ENCODE results near the gene LARP4B. TPM values are rescaled to one million over a fixed set of nuclear protein-coding genes. Genes with fewer than 3 reads are reported as not detected.

Gene LARP4B
- total RNA-seq = 10 to 100 TPM; 45.3 to 53.9 TPM
- long read RNA-seq, full-length matches to known transcripts = 3 of 18 reads
- long read RNA-seq, partial matches to known transcripts = 4 of 18 reads
- long read RNA-seq, other reads (novel, unspliced or antisense) = 11 of 18 reads

GRCh38 chr10:931326-932318 lies at the start of gene LARP4B:
Gene LARP4B (minus strand): TSS chr10:931705. CDS start chr10:885721, 45,984 bp downstream.
- intact Hi-C loops (cut with DNase I) = no loop called here
- DNase-seq (peak; percentile 98), ATAC-seq (peak; percentile 99 to 100)

- intact Hi-C loops (cut with DNase I) = loop anchor here in 1 of 2 donors (5.0 kb wide), 1 partner anchor 43 kb away; no protein-coding TSS in a partner anchor
- no peak for DNase-seq
- ATAC-seq = no peak
These were observed 49.1 kb upstream of the LARP4B start for GRCh38 chr10:980468-981093.

DNA sequence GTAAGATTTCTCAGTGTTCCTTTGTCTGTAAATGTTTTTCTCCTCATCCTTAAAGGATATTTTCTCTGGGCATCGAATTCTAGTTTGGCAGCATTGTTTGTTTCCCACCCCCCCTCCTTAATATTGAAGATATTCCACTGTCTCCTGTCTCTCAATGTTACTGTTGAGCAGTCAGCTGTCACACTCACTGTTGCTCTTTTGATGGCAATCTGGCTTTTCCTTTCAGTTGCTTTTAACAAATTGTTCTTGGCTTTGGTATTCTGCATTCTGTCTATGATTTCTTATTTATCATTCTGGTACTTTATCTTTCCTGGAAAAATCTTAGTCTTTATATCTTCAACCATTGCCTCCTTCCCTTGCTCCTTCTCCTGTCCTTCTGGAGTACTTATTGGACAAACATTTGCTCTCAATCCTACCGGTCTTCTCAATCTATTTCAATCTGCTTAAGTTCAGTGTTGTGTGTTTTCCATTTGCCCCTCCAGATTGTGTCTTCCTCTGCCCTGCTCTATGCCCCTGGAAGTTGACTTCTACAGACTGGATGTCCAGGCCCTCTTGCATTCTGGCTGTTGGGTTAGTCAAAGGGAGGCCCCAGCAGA lies 47.4 kb upstream of the LARP4B start:
- intact Hi-C loops (cut with DNase I) = no loop called here
- DNase-seq (no peak), ATAC-seq (no peak)

GRCh38 chr10:976316-976715 lies 44.8 kb upstream of the LARP4B start:
- intact Hi-C loops (cut with DNase I) = no loop called here
- peak; percentile 1 for DNase-seq
- no peak for ATAC-seq

GRCh38 chr10:974785-975074 lies 43.2 kb upstream of the LARP4B start:
- DNase-seq (peak; percentile 4), ATAC-seq (no peak)
- intact Hi-C loops (cut with DNase I) = no loop called here

DNA sequence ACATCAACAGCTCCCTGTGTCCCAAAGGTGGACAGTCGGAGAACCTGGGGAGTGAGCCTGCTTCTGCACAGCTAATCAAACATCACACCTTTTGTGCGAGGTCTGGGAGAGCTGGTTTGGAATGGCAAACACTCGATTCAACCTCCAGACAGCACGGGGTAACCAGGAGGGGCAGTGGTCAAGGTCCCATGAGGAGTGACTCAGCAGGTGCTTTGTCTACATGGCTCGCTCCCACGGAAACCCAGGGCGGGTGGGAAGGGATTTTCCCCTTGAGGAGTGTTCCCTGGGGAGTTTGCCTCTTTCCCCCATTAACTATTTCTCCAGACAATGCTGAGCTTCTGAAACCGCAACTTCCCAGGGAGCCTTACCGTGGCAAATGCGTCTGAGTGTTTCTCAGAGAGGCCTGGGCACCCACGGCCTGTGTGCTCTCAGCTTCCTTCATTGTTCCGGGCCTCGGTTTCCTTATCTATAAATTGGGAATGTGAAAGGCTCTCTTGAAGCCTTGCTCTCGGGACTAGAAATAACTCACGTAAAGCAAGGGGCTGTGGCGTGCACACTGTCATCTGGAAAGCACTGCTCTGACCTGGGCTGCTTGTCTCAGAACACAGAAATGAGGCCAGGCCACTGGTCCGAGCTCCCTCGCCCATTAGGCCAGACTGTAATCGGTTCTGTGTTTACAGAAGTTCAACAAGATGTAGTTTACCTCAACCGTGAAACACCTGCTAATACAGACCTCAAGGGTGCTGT lies 42.7 kb upstream of the LARP4B start:
- ATAC-seq = no peak
- intact Hi-C loops (cut with DNase I) = no loop called here
- DNase-seq = peak; percentile 11

- intact Hi-C loops (cut with DNase I) = no loop called here
These were observed 41.3 kb upstream of the LARP4B start for GRCh38 chr10:972763-973162.

GRCh38 chr10:971613-972012 lies 40.1 kb upstream of the LARP4B start:
- intact Hi-C loops (cut with DNase I) = no loop called here
- DNase-seq = peak; percentile 4
- ATAC-seq = no peak

More at GRCh38 chr10:972763-973162, 41.3 kb upstream of the LARP4B start:
- ATAC-seq (no peak), DNase-seq (no peak)

DNA sequence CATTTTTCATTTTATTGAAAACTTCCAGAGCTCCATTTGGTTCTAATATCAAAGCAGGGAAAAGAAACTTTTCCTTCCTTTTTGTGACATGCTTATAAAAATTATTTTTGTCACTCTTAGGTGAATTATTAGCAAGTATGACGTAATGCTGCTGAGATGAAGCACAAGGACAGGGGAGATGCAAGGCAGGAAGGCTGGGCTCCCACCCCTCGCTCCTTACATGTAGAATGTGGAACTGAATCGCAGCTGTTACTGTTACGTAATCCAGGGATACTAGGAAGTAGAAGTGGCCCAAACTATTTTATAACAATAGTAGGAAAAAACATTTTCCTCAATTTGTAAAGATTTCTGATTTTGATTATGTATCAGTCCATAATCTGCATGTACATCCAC lies 39.6 kb upstream of the LARP4B start:
- ATAC-seq (peak; percentile 64 to 72), DNase-seq (peak; percentile 26)
- intact Hi-C loops (cut with DNase I) = no loop called here

DNA sequence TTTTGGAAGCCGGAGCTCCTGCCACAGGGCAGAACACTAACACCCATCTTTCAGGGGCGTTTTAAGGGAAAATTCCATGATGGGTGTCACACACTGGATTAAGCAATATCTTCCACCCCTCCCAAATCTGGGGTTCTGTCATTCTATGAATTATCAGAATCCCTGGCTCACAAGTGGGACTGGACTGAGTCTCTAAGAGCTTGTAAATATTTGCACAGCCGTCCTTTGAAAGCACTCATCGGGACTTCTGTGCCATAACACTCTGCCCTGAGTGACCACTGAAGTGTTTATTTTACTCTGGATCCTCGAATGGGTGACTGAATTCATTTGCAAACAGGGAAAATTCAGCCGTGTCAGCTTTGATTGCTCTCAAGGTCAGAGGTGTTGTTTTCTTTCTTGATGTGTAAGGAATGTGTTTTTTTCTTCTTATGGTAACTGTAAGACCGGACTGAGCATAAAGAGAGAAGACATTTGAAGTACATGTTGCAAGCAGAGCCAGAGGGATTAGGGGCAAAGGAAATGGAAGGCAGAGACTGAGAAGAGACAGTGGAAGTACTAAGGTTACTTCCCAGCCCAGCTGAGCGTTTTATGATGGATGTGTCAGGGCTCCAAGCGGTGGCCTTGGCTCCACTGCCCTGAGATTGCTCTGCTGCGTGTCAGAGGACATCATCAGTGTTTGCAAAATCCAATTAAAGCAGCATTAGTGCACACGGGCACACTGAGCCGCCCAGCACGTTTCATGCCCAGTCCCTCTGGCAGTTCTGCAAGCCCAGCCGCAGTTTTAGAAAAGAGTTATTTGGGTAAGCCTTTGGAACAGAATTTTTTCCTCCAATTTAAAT lies 39.0 kb upstream of the LARP4B start:
- peak; percentile 22 to 78 for ATAC-seq
- peak; percentile 19 for DNase-seq
- intact Hi-C loops (cut with DNase I) = no loop called here

DNA sequence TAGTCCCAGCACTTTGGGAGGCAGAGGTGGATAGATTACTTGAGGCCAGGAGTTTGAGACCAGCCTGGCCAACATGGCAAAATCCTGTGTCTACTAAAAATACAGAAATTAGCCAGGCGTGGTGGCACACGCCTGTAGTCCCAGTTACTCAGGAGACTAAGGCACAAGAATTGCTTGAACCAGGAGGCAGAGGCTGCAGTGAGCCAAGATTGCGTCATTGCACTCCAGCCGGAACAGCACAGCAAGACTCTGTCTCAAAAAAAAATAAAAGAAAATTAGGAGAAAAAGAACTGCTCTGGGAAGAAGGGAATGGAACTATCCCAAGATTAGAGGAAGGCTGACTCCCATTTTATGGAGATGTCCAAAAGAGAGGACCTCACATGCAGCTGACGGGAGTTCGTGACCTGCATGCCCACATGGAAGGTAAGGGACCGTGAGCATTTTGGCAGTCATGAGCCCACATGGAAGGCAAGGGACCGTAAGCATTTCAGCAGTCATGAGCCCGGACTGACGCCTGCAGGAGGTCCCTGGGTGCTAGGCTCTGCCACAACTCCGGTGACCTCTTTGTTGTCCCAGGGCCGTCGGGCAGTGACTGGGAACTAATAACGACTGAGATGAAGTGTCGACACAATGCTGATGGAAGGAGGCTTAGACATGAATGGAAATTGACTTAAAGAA lies 38.1 kb upstream of the LARP4B start:
- DNase-seq (peak; percentile 6), ATAC-seq (no peak)
- intact Hi-C loops (cut with DNase I) = no loop called here

DNA sequence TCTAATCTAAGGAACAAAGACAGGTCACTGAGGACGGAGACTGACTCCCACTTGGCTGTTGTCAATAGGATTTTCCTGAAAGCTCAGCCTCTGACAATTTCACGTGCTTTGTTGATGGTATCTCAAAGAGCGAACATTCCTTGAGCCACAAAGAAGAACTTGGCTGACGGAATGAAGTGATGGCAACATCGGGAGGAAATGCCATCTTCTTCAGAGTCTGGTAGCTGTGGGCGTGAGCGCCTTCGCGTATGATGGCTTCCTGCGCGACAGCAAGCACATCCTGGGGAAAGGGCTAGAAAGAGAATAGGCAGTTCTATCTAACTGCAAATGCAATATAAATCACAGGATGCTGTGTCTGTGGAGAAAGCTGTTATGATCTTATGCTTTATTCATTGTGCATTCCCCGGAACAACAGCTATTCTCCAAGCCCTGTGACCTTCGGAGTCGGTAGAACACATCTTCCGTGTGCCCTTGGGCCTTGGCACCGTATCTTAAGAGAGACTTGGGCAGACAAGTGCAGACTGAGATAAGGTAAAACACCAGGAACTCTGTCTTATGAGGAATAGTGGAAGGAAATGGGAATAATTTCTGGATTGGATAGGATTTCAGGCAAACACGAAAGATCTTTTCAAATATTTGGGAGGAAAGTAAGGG lies 37.2 kb upstream of the LARP4B start:
- ATAC-seq = no peak

DNA sequence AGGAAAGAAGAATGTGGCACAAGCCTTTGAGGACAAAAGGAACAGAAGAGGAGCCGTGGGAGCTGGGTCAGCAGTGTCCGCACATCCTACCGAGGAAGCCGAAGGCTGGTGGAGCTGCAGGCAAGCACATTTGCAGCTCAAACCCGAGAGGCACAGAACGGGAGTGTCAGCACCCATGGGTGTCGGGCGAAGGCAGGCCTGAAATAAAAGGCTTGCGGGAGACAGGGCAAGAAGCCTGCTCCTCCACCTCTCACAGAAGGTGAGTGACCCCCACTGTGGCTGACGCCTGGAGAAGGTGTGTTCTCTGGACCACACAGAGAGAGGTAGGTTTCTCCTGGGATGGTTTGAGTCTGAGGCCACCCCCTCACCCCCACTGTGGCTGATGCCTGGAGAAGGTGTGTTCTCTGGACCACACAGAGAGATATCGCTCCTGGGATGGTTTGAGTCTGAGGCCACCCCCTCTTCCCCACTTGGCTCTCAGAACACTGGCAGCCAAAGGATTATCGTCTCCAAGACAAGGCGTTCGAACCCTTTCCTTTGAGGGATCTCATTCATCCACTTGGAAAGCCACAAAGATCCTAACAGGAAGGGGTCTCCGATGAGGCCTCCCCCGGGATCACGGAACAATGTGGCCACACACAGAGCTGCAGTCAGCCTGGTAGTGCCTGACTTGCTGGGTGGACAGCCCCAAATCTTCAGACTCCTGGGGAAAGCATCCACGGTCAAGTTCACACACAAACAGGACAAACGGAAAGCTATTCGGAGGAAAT lies 35.1 kb upstream of the LARP4B start:
- ATAC-seq = no peak
- DNase-seq = no peak
- intact Hi-C loops (cut with DNase I) = no loop called here

More for the DNA sequence above, 37.2 kb upstream of the LARP4B start:
- intact Hi-C loops (cut with DNase I) = no loop called here
- peak; percentile 3 for DNase-seq

GRCh38 chr10:964988-965417 lies 33.5 kb upstream of the LARP4B start:
- intact Hi-C loops (cut with DNase I) = no loop called here
- DNase-seq = no peak
- ATAC-seq = no peak

DNA sequence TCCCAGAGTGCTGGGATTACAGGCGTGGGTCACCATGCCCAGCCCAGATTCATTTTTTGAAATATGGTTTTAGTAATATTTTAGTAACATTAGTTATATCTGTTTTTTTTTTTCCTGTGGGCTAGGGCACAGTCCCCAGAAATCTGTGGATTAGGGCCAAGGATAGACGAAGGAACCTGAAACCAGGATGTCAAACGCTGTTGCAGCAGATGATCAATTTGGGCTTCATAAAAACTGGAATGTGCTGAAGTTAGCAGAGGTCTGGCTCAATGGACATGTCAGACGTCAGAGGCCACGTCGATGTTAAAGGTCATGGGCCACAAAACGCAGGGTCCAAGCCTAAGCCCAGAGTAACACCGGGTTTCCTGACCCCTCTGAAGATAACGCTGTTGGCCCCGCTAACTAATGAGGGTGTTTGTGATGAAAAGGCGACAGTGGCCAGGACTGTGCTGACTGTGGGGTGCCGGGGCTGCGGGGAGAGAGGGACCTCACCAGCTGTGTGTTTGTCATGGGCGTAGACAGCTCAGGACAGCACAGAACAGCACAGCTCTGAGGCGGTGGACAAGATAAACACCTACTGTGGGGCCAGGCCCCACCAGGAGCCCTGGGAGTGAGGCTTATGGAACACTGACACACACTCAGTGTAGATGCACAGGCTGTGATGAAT lies 32.9 kb upstream of the LARP4B start:
- intact Hi-C loops (cut with DNase I) = no loop called here
- DNase-seq (no peak), ATAC-seq (no peak)

DNA sequence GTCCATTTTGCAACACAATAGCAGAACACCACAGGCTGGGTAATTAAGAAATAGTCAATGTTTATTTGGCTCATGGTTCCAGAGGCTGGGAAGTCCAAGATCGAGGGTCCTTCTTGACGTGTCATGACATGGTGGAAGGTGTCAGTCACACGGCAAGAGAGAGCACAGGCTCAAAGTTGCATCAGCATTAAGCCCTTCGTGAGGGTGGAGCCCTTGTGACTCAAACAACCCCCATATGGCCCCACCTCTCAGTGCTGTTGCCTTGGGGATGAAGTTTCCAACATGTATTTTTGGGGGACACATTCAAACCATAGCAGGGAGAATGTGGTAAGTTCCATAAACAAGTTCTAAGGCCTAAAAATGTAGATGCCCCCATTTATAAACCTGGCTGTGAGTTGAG lies 32.1 kb upstream of the LARP4B start:
- ATAC-seq = no peak
- intact Hi-C loops (cut with DNase I) = no loop called here
- DNase-seq = no peak

Measured in left cardiac atrium (tissue), 4 donors.